ENCODE data around the gene OR51S1.

Gene OR51S1

GRCh38 chr11:4830346-4830745 lies 18.7 kb downstream of the OR51S1 start:
- no peak for TF ChIP-seq CTCF (IDR thresholded peaks at IDR 0.05; ENCODE audit: insufficient read depth, low read length, poor library complexity, severe bottlenecking)
- DNase-seq (ENCODE audit: extremely low read depth, insufficient read length): no peak

GRCh38 chr11:4826425-4826824 lies 22.6 kb downstream of the OR51S1 start:
- DNase-seq (ENCODE audit: extremely low read depth, insufficient read length): no peak
- H3K36me3 ChIP-seq (ENCODE audit: control insufficient read depth, insufficient read depth, low read length): no peaks in the 10 kb centered on the region
- H3K27me3 ChIP-seq (replicated peaks; ENCODE audit: control insufficient read depth, insufficient read depth, low read length): no peaks in the 10 kb centered on the region; the same call in 1 of the 2 replicates
- H3K4me3 ChIP-seq (replicated peaks; ENCODE audit: low read depth, low read length): no peak overlapping the region
- TF ChIP-seq CTCF (IDR thresholded peaks at IDR 0.05; ENCODE audit: insufficient read depth, low read length, poor library complexity, severe bottlenecking): peak; percentile 17

More at GRCh38 chr11:4830346-4830745, 18.7 kb downstream of the OR51S1 start:
- no peak overlapping the region for H3K4me3 ChIP-seq (replicated peaks; ENCODE audit: low read depth, low read length)
- H3K27me3 ChIP-seq (replicated peaks; ENCODE audit: control insufficient read depth, insufficient read depth, low read length): no peaks in the 10 kb centered on the region
- no peaks in the 10 kb centered on the region for H3K36me3 ChIP-seq (ENCODE audit: control insufficient read depth, insufficient read depth, low read length)

GRCh38 chr11:4825132-4825531 lies 23.9 kb downstream of the OR51S1 start:
- no peak for TF ChIP-seq CTCF (IDR thresholded peaks at IDR 0.05; ENCODE audit: insufficient read depth, low read length, poor library complexity, severe bottlenecking)
- Histone ChIP-seq H3K36me3 (ENCODE audit: control insufficient read depth, insufficient read depth, low read length) (no peaks in the 10 kb centered on the region), H3K27me3 (replicated peaks; ENCODE audit: control insufficient read depth, insufficient read depth, low read length) (no peaks in the 10 kb centered on the region; the same call in 1 of the 2 replicates), H3K4me3 (replicated peaks; ENCODE audit: low read depth, low read length) (no peak overlapping the region)
- DNase-seq (ENCODE audit: extremely low read depth, insufficient read length): no peak

GRCh38 chr11:4821021-4821420 lies 28.0 kb downstream of the OR51S1 start, which contains the start of gene OR51F2:
TSS of gene OR51F2 (plus strand) at chr11:4821321. CDS start at chr11:4821422, 101 bp downstream.
- DNase-seq (ENCODE audit: extremely low read depth, insufficient read length): no peak
- H3K4me3 ChIP-seq (replicated peaks; ENCODE audit: low read depth, low read length): no peak within 1 kb of the TSS
- H3K36me3 ChIP-seq (ENCODE audit: control insufficient read depth, insufficient read depth, low read length): no peaks in the 10 kb centered on the region
- TF ChIP-seq CTCF (IDR thresholded peaks at IDR 0.05; ENCODE audit: insufficient read depth, low read length, poor library complexity, severe bottlenecking): no peak
- H3K27me3 ChIP-seq (replicated peaks; ENCODE audit: control insufficient read depth, insufficient read depth, low read length): no peaks in the 10 kb centered on the region; the same call in 1 of the 2 replicates

GRCh38 chr11:4809246-4809645 lies 39.8 kb downstream of the OR51S1 start:
- TF ChIP-seq CTCF (IDR thresholded peaks at IDR 0.05; ENCODE audit: insufficient read depth, low read length, poor library complexity, severe bottlenecking): no peak
- no peaks in the 10 kb centered on the region for H3K36me3 ChIP-seq (ENCODE audit: control insufficient read depth, insufficient read depth, low read length)
- no peak for DNase-seq (ENCODE audit: extremely low read depth, insufficient read length)
- no peaks in the 10 kb centered on the region for H3K27me3 ChIP-seq (replicated peaks; ENCODE audit: control insufficient read depth, insufficient read depth, low read length)
- no peak overlapping the region for H3K4me3 ChIP-seq (replicated peaks; ENCODE audit: low read depth, low read length)

- no peak for TF ChIP-seq CTCF (IDR thresholded peaks at IDR 0.05; ENCODE audit: insufficient read depth, low read length, poor library complexity, severe bottlenecking)
- Histone ChIP-seq H3K36me3 (ENCODE audit: control insufficient read depth, insufficient read depth, low read length) (no peaks in the 10 kb centered on the region), H3K27me3 (replicated peaks; ENCODE audit: control insufficient read depth, insufficient read depth, low read length) (no peaks in the 10 kb centered on the region), H3K4me3 (replicated peaks; ENCODE audit: low read depth, low read length) (no peak overlapping the region)
- DNase-seq (ENCODE audit: extremely low read depth, insufficient read length): no peak
Observed at GRCh38 chr11:4808476-4808875, 40.5 kb downstream of the OR51S1 start.

Measured in GM06990 (cell line).